SKM-1 (cell line): ENCODE results near the gene MON1A.
A peak's percentile ranks its signal among the peaks of the same experiment; 100 is the strongest.

Source experiments
- DNase-seq: peaks from one replicate; lab custom pipeline; 2025; ENCODE audit not compliant: unreplicated experiment; lab: John Stamatoyannopoulos, UW

Gene MON1A

DNA sequence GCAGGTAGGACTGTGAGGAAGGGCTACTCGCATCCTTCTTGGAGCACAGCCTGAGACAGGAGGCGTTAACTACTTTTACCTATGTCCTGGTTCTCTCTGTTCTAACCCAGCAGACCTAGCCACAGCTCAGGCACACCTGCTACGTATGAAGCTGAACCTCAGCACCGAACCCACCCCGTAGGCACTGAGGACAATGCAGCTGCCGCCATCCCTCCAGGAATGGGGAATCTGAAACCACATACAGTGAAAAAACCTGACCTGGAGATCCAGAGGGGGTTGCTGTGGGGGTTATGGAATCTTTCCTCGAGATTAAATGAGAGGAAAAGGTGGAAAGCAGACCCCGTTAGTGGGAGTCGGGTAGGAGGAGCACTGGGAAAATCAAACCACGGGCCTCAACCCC is 40.3 kb downstream of the MON1A start:
- DNase-seq: no peak

GRCh38 chr3:49886922-49887265 is 42.7 kb downstream of the MON1A start:
- DNase-seq: no peak

- DNase-seq: no peak
Observed at GRCh38 chr3:49883998-49884397, 45.6 kb downstream of the MON1A start.

DNA sequence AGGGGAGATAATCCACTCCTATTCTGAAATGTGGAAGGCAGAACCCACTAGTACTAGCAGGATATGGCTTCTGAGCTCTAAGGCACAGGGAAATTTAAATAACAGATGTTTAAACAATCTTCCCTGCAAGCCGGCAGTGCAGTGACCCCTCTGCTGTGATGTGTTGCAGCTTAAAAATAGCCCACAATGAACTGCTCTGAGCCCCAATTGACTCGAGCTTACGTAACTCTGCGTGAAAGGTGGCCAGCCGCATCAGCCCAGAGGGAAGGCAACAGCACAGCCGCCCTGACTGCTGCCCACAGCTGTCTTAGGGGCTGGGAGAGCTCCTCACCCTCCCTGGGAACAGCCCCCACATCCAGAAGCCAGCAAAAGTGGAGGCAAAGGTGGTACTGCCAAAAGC is 47.4 kb downstream of the MON1A start:
- no peak for DNase-seq

DNA sequence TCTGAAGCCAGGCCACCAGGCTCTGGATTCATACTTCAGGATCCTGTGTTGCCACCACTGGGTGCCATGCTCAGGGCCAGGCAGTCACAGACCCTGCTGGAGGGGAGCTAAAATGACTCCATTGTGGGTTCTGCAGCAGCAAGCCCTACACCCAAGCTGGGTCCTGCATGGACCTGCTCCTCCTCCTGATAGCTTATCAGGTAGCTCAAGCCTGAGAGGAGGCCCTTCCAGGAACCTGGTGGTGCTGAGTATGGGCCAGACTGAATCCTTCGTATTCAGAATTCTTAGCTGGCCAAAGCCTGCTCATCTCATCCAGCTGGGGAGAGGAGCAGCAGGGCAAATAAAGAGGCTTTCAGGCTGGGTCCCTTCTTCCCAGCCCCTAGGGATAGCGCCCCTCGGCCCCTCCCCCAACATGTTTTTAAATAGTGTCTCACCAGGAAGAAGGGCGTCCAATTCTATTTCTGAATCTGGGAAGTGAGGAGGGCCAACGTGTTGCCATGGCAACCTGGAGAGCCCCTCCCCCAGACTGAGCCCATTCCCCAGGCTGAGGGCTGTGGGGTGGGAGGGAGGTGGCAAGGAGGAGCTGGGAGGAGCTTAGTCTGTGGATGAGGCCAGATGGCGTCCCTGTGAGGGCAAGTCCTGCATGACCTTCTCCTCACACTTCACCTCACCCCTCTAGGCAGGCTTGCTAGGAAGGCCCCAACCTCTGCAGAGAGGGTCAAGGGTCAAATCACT is 48.9 kb downstream of the MON1A start:
- DNase-seq: no peak

DNA sequence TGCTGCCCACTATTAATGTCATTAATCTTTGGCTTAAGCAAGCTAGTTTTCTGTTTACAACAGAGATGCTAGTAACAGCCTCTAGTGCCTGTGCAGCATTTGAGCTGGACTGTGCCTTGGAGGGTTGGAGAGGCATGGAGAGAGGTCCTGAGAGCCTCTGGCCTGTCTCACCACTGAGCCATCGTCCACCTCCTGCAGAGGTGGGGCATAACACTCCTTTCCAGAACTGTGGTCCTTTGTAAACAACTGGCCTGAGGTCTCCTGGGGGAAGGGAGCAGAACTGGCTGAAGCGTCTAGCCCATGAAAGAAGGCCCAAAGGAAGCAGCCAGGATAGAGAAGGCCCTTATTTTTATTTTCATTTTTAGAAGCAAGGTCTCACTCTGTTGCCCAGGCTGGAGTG is 49.9 kb downstream of the MON1A start:
- DNase-seq: no peak

- DNase-seq: no peak
Observed at GRCh38 chr3:49878686-49879085, 50.9 kb downstream of the MON1A start.

DNA sequence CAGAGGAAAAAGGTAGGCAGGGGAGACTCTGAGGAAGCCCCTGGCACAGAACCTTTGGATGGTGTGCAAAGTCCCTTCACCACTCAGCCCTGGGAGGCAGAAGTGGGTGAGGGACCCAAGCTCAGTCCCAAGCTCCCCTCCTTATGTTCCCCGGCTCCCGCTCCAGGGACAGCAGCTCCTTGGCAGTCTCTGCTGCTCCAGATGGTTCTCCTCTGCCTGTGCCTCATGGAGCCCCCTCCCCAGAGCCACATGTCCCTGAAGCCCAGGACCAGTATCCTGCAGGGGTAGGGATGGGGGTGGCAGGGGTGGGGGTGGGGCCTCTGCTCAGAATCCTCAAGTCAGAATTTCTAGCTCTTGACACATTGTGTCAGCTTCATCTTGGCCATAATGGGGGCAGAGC is 51.9 kb downstream of the MON1A start:
- DNase-seq: no peak

DNA sequence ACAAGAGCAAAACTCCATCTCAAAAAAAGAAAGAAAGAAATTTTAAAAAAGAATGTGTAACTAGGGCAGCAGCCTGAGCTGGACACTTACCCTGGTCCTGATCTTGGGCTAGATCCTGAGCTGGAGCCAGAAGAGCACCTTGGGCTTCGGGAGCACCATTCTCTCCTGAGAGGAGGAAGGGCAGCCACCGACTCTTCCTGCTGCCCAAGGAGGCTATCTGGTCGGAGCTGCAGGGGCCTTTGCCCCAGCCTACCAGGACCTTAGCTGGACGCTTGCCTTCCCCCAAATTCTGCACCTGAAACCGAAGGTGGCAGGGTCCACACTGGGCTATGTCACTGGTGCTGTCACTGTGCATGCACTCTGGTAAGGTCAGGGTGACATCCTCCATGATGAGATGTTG is 53.0 kb downstream of the MON1A start:
- no peak for DNase-seq

DNA sequence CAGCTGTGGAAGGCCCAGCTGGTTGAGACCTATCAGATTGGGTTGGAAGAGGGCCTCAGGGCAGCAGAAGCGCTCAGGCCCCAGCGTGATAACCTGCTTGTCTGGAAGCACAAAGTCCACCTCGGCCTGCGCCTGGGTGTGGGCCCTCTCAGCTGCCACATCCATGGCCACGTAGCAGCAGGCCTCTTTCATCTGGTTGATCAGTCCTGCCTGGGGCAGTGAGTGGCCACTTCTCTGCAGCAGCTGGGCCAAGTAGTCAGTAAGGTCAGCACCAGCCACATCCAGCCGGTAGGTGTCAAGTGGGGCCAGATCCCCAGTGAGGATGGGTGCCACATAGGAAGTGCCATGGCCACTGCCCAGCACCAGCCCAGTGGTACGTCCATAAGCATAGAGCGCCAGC is 56.0 kb downstream of the MON1A start:
- DNase-seq: no peak

DNA sequence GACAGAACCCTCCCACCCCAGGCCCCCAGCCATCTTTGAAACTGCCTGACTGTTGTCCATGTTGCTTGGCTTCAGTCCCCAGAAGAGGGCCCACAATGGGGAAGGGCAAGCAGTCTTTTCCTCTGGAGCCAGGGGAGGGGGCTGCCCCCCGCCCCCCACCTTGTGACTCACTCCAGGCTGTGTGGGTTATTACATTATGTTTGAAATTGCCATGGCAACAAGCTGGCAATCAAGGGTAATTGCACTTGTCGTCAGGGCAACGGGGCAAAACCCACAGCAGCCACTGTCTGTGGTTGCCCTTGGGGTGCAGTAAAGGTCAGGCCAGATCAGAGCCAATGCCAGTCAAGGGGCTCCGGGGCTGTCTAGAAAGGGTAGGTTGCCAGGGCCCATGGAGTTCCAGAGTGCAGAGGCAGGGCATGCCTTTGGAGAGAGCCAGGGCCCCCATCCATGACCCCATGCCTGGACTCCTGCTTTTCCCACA is 56.8 kb downstream of the MON1A start:
- DNase-seq: peak; percentile 40

DNA sequence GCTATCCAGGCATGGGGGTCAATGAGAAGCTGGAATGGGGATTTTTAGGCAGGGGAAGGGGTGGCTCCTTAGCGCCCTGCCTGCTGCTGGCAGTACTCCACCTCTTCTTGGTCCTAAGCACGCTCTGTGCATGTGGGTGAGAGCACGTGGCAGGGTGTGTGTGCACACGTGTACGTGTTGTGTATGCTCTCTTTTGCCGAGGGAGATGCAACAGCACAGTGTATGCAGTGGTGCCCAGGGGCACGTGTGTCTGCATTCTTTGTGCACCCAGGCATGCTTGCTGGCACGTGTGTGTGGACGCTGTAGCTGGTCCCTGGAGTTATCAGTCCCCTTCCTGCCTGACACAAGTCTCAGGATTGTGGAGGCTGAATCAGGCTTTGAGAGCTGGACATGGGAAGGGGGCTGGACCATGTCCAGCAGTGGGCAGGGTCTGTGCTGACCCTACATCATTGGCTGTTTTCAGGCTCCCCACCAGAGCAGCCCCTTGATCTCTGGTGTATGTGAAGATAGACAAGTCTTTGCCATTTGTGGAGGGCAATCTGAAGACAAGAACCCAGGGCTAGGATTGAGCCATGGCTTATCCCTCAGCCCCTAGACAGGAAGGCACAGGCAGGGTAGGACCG is 58.0 kb downstream of the MON1A start:
- DNase-seq: no peak

DNA sequence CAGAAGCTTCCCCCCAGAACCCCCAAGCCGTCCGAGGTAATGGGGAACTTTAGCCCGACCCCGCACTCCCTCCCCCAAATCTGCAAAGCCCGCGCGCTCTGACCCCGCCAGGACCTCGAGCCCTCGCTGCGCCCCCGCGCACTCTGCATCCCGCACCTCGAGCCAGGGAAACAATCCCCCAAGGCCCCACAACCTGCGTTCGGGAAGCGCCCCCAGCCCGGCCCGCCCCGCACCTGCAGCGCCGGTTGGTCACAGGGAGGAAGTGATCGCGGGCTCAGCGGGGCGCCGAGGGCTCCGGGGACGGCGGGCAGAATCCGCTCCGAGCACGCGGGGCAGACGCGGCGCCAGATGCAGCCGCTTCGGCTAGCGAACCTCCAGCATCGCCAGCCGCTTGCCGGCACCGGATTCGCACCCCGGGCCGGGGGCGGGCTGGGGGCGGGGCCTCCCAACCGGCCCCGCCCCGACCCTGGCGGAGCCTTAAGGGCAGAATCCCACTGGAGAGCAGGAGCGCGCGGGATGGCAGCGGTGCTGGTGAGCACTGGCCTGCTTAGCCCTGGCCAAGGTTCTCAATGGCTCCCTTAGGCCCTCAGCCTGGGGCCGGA is 60.0 kb downstream of the MON1A start, which contains the start of gene CAMKV:
CAMKV (minus strand) TSS at position 382 of the 602 bp plus-strand sequence. CDS start 7,518 bp downstream, outside the sequence.
- no peak for DNase-seq

DNA sequence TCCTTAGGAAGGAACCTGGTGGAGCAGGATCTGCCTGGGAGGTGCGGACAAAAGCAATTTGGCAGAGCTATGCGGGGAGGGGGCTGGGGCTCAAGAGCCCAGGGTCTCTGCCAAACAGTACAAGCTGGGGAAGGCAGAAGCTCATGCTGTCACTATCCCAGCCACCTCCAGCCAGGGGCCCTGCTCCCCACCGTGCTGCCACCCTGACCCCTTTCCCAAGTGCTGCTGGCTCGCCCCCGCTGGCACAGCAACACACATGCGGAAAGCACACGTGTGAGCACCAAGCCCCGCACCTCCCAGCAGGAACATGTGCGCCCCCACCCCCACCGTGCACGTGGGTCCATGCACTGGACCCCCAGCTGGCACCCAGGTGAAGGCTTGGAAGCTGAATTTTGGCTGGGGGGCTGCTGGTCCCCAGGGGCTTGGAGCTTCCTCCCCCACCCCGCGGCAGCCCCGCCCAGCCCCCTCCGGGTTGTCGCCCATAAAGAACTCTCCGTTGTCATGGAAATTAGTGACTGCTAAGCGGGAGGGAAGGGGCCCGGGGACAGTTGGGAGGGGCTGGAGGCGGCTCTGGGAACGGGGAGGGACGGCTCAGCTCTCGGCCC is 60.6 kb downstream of the MON1A start:
- DNase-seq: peak; percentile 26

GRCh38 chr3:49867871-49868321 is 61.7 kb downstream of the MON1A start:
- no peak for DNase-seq

GRCh38 chr3:49867400-49867799 is 62.2 kb downstream of the MON1A start:
- DNase-seq: no peak

DNA sequence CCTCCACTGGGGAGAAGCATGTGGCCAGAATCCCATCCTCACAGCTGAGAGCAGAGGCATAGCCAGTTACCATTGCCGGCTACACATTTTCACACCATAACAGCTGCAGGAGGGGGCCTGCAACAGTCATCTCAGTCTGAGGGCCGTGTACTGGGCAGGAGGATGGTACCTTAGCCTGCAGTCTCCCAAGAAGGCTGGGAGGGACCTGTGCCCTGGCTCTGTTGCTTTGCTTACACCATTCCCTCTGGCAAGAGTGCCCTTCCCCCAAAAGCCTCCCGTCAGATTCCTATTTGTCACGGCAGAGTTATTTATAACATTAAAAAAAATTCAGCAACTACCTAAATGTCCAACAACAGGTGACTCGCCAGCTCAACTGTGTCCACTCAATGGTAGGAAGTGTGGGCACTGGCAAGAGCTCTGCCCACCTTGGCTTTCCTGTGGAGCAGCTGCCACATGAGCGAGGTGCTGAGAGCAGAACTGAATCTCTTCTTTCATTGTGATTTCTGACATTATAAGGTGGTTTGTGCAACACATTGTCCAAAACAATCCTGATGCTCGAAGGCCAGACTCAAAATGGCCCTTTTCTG is 64.3 kb downstream of the MON1A start:
- DNase-seq: no peak

- no peak for DNase-seq
Observed at GRCh38 chr3:49864505-49864904, 65.1 kb downstream of the MON1A start.

- no peak for DNase-seq
Observed at GRCh38 chr3:49859576-49860305, 69.9 kb downstream of the MON1A start.
